ENCODE results near the gene TRAPPC4. TPM values are rescaled to one million over a fixed set of nuclear protein-coding genes. Genes with fewer than 3 reads are reported as not detected.
A peak's percentile ranks its signal among the peaks of the same experiment; 100 is the strongest.
"Not testable (repeated sequence)": the region's sequence is repeated elsewhere in the genome, so short reads cannot be mapped to it uniquely, and the experiment has no call there.

The TRAPPC4 gene
- total RNA-seq, 2 donors from 2014 or later = 75.2 to 77.6 TPM

DNA sequence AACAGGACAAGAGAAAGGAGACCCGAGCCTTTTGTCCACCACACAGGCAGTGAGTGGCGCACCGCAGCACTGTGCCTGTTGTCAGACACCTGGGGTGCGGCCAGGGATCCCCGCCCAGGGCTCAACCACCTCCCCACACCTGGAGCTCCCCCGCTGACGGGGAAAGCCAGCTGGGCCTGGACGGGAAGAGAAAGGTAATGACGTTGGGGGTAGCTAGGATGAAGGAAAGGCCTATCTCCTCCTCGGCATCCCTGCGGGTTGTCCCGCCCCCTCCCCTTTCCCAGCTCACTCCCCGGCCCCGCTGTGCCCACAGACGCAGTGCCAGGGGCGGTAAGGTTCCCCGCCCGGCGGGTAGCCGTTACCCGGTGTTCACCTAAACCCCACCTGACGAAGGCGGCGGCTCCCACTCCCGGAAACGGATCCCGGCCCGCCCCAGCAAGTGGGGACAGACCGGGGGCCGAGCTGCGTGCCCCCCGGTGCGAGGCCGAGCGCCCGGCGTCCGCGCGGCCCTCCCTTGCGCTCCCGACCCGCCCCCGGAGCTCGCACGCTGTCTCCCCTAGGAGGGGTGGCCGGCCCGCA is 37.9 kb downstream of the TRAPPC4 start:
- Mint-ChIP-seq H3K9me3 (no peaks in the 10 kb centered on the region), H3K4me1 (peaks cover 32% of the 10 kb centered on the region)

DNA sequence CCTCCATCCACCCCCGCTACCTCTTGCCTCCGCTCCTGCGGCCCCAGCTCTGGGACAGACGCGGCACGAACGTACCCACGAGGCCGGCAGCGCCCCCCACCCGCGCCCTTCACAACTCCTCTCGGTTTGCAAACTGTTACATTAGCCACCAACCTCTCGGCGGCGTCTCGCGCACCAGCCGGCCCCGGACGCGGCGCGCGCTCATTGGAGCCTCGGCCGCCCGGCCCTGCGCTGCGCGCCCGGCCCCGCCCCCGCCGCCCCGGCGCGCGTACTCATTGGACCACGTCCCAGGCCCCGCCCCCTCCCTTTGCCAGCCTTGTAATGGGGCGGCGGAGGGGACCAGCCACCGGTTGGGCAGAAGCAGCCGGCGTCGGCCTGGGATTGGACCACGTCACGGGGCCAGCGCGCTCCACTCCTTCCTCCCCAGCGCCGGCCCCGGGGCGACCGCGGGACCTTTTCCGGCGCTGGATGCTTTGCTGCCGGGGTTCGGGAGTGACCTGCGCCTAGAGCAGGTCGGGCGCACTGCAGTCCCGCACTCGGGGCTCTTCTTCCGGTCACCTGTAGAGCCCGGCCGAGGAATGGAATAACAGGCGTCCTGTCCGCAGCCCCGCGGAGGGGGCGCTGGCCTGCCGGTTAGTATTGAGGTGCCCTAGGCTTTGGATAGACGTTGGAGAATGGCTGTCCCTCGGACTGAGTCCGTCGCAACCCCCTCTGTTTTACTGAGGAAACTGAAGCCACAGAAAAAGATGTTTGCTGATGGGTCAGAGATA is 38.6 kb downstream of the TRAPPC4 start, which contains the start of gene HYOU1:
Gene HYOU1 (minus strand): TSS at position 206 of the 770 bp plus-strand sequence. CDS start 1,045 bp downstream, outside the sequence.
- ATAC-seq (replicated peaks) = peak; percentile 96
- Mint-ChIP-seq H3K4me3 (peak within 1 kb of the TSS; percentile 95), H3K9me3 (no peaks in the 10 kb centered on the region), H3K4me1 (peaks cover 29% of the 10 kb centered on the region), H3K36me3 (ENCODE audit: low read depth) (peaks cover 55% of the 10 kb centered on the region), H3K27me3 (no peaks in the 10 kb centered on the region), H3K27ac (peak within 1 kb of the TSS; percentile 91)

More for the DNA sequence above, 37.9 kb downstream of the TRAPPC4 start:
- ATAC-seq (replicated peaks) = peak; percentile 1
- peaks cover 61% of the 10 kb centered on the region for H3K36me3 Mint-ChIP-seq (ENCODE audit: low read depth)
- H3K27me3 Mint-ChIP-seq = no peaks in the 10 kb centered on the region
- peak overlapping the region; percentile 91 for H3K27ac Mint-ChIP-seq
- peak overlapping the region; percentile 95 for H3K4me3 Mint-ChIP-seq

DNA sequence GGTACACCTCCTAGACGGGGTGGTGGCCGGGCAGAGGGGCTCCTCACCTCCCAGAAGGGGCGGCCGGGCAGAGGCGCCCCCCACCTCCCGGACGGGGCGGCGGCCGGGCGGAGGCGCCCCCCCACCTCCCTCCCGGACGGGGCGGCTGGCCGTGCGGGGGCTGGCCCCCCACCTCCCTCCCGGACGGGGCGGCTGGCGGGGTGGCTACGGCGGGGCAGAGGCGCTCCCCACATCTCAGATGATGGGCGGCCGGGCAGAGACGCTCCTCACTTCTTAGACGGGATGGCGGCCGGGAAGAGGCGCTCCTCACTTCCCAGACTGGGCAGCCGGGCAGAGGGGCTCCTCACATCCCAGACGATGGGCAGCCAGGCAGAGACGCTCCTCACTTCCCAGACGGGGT is 40.6 kb downstream of the TRAPPC4 start:
- Mint-ChIP-seq H3K4me1 (peaks cover 17% of the 10 kb centered on the region), H3K36me3 (ENCODE audit: low read depth) (peaks cover 40% of the 10 kb centered on the region)
- not testable (repeated sequence) for H3K4me3 Mint-ChIP-seq; ATAC-seq (replicated peaks); H3K27ac Mint-ChIP-seq; H3K9me3 Mint-ChIP-seq; H3K27me3 Mint-ChIP-seq

GRCh38 chr11:119061256-119061655 is 42.7 kb downstream of the TRAPPC4 start:
- ATAC-seq (replicated peaks) = no peak
- Mint-ChIP-seq H3K4me3 (no peak overlapping the region), H3K4me1 (peaks cover 21% of the 10 kb centered on the region), H3K27me3 (no peaks in the 10 kb centered on the region), H3K27ac (no peak overlapping the region), H3K36me3 (ENCODE audit: low read depth) (peaks cover 29% of the 10 kb centered on the region), H3K9me3 (no peaks in the 10 kb centered on the region)

DNA sequence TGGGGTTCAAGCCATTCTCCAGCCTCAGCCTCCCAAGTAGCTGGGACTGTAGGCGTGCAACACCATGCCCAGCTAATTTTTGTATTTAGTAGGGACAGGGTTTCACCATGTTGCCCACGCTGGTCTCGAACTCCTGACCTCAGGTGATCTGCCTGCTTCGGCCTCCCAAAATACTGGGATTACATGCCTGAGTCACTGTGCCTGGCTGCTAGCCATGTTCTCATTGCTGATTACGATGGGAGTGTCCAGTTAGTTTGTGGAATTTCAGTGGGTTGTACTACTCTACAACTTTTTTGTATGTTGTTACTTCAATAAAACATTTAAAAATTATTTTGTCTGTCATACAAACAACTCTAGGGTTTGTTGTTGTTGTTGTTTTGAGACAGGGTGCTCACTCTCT is 44.2 kb downstream of the TRAPPC4 start:
- Mint-ChIP-seq H3K27ac (no peak overlapping the region), H3K27me3 (no peaks in the 10 kb centered on the region), H3K4me1 (peaks cover 21% of the 10 kb centered on the region), H3K36me3 (ENCODE audit: low read depth) (peaks cover 31% of the 10 kb centered on the region), H3K4me3 (no peak overlapping the region), H3K9me3 (no peaks in the 10 kb centered on the region)
- no peak for ATAC-seq (replicated peaks)

DNA sequence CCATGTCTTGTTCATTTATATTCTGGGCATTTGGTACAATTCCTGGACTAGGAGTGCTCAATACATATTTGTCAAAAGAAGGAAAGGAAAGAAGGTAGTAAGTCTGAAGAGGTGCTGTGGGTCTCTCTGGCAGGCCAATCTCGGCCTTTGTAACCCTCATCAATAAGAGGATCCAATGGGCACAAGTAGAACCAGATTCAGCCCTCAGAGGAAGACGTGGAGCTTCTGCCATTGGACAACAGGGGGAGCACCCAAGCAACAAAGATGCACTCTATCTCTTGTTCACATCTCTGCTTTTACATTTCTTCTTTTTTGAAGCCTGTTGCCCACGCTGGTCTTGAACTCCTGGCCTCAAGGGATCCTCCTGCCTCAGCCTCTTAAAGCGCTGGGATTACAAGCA is 46.8 kb downstream of the TRAPPC4 start:
- ATAC-seq (replicated peaks) = peak; percentile 20

DNA sequence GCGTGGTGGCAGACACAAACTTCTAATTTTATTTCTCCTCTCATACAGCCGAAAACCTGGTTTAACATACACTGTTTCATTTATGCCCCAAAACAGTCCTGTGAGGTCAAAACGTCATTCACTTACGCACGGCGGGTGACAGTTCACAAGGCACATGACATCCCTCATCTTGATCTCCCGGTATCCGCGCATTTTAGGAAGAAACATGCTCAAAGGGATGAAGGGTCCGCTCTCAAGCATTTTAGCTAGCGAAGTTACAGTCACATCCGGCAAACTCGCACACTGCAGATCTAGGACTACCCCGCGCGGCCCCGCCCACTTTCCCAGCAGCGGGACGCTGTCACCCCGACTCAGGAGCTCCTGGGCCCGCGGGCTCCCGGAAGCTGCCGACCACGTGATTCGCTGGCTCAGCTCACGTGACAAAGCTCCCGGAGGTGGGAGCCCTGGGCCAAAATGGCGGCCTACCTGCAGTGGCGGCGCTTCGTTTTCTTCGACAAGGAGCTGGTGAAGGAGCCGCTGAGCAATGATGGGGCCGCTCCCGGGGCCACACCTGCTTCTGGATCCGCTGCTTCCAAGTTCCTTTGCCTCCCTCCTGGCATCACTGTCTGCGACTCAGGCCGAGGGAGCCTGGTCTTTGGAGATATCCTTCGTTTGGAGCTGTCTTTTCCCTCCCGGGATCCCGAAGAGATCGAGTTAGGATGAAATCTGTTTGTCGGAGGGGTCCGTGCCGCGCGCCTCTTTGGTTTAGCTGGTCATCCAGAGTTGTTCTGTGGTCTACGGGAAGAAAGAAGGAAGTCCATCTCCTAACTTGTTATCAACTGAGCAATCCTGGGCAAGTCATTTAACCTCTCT is 49.0 kb downstream of the TRAPPC4 start, which contains the start of gene VPS11:
Gene VPS11 (plus strand): TSS at position 448 of the 852 bp plus-strand sequence. CDS start 6 bp downstream, at position 454.
- Mint-ChIP-seq H3K36me3 (ENCODE audit: low read depth) (peaks cover 63% of the 10 kb centered on the region), H3K27ac (peak within 1 kb of the TSS; percentile 99), H3K4me3 (peak within 1 kb of the TSS; percentile 97), H3K4me1 (peaks cover 23% of the 10 kb centered on the region), H3K9me3 (no peaks in the 10 kb centered on the region), H3K27me3 (no peaks in the 10 kb centered on the region)
- peak; percentile 97 for ATAC-seq (replicated peaks)

More for the DNA sequence above, 46.8 kb downstream of the TRAPPC4 start:
- Mint-ChIP-seq H3K4me1 (peaks cover 22% of the 10 kb centered on the region), H3K4me3 (peak overlapping the region; percentile 97), H3K27ac (peak overlapping the region; percentile 16), H3K36me3 (ENCODE audit: low read depth) (peaks cover 45% of the 10 kb centered on the region), H3K27me3 (no peaks in the 10 kb centered on the region), H3K9me3 (no peaks in the 10 kb centered on the region)

Other genes starting within 250 kb of the TRAPPC4 start
- gene DDX6, start 227.6 kb upstream of the TRAPPC4 start, total RNA-seq = 100 to 1,000 TPM; 149 to 209 TPM
- gene CXCR5, start 134.9 kb upstream of the TRAPPC4 start, total RNA-seq = 10 to 100 TPM in 1 of 2 donors, 1 to 10 TPM in 1; 8.0 to 20.2 TPM
- 10 to 100 TPM; 30.2 to 49.6 TPM for gene BCL9L, start 92.8 kb upstream of the TRAPPC4 start, total RNA-seq
- 1 to 10 TPM in 1 of 2 donors, under 1 TPM in 1; 0.43 to 7.1 TPM for gene UPK2, start 62.5 kb upstream of the TRAPPC4 start, total RNA-seq
- gene FOXR1, start 47.0 kb upstream of the TRAPPC4 start, total RNA-seq = under 1 TPM in 1 of 2 donors, not detected in 1; 0.98 TPM
- 10 to 100 TPM; 38.9 to 44.8 TPM for gene CENATAC, start 20.6 kb upstream of the TRAPPC4 start, total RNA-seq
- 1,000 to 10,000 TPM; 1,597 to 2,232 TPM for gene RPS25, start 423 bp upstream of the TRAPPC4 start, total RNA-seq
- gene SLC37A4, start 12.1 kb downstream of the TRAPPC4 start, total RNA-seq = 10 to 100 TPM; 28.1 to 36.8 TPM
- 100 to 1,000 TPM in 1 of 2 donors, 10 to 100 TPM in 1; 67.7 to 117 TPM for gene HYOU1, start 38.4 kb downstream of the TRAPPC4 start, total RNA-seq
- gene VPS11, start 49.1 kb downstream of the TRAPPC4 start, total RNA-seq = 10 to 100 TPM; 31.7 to 33.7 TPM
- 10 to 100 TPM; 15.7 to 26.3 TPM for gene HMBS, start 66.1 kb downstream of the TRAPPC4 start, total RNA-seq
- 10 to 100 TPM; 57.6 to 85.7 TPM for gene DPAGT1, start 83.1 kb downstream of the TRAPPC4 start, total RNA-seq
- 10 to 100 TPM; 16.5 to 26.4 TPM for gene C2CD2L, start 88.6 kb downstream of the TRAPPC4 start, total RNA-seq
- 10 to 100 TPM; 41.6 to 47.5 TPM for gene HINFP, start 102.8 kb downstream of the TRAPPC4 start, total RNA-seq
- not detected for gene ABCG4, start 130.3 kb downstream of the TRAPPC4 start, total RNA-seq
- gene NLRX1, start 150.0 kb downstream of the TRAPPC4 start, total RNA-seq = 10 to 100 TPM in 1 of 2 donors, 1 to 10 TPM in 1; 9.7 to 10.3 TPM
- under 1 TPM in 1 of 2 donors, not detected in 1; 0.19 TPM for gene NHERF4, start 166.7 kb downstream of the TRAPPC4 start, total RNA-seq
- gene CBL, start 187.6 kb downstream of the TRAPPC4 start, total RNA-seq = 10 to 100 TPM; 35.9 to 41.7 TPM

Data from activated T-helper 17 cell treated with anti-CD3 and anti-CD28 coated beads, Interleukin-2, amount 50 U/mL, for 72 hours (primary cell).